Fibroblast of skin of right biceps (primary cell): Measurements from ENCODE around the gene CCDC85A.

Experiments
- DNase-seq: peaks from one replicate; pipeline ENCODE4 v3.0.0-alpha.2; 2013

The CCDC85A gene

DNA sequence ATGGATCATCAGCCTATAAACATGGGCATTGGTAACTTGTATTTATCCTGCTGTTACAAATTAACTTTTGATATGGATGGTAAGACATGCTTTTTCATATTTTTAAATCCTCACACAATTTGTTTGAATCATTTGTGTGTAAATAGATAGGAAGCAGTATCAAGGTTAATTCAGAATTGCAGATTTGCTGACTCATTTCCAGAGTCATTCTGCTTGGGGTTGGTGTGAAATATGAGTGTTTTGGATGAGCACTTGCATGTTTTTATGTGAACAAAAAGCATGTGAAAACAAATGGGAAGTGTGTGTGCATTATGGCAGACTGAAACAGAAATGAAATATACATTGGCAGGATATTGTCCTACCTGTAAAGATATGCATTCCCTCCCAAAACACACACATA, 11.8 kb downstream of the CCDC85A start:
- DNase-seq, result peak; percentile 43

GRCh38 chr2:56197816-56198215, 14.0 kb downstream of the CCDC85A start:
- no peak for DNase-seq

- no peak for DNase-seq
Measured at GRCh38 chr2:56198936-56199335, 15.1 kb downstream of the CCDC85A start.

GRCh38 chr2:56199492-56199891, 15.7 kb downstream of the CCDC85A start:
- peak; percentile 90 for DNase-seq

DNA sequence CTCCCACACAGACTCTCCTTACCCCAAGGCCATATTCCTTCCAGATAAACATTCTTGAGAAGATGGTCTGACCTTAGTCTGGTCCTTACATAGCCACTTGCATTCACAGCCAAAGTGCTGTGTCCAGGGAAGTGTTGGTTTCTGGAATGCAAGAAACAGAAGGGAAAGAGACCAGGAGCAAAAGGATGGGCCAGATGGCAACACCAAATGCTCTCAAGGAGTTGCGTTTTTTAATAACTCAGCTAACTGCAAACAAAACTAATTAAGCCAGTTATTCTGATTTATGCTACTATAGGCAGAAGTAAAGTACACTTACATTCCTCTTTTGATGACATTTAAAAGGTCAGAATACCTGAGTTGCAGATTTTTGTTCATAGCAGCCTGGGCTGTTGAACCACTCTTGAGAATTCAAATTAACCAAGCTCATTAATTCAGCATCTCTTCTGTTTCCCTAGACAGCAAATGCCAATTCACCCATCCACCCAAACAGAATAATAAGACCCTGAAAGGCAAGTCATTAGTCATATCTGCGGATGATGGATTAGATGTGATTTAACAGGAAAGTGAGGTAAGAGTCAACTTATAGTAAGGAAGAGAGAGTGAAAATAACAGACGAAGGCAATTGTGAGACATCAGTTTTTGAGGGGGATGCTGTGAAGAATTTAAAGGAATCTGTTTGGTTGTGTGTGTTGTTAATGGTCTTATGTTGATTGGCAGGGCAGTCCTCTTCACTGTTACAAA, 18.8 kb downstream of the CCDC85A start:
- DNase-seq, result peak; percentile 36

DNA sequence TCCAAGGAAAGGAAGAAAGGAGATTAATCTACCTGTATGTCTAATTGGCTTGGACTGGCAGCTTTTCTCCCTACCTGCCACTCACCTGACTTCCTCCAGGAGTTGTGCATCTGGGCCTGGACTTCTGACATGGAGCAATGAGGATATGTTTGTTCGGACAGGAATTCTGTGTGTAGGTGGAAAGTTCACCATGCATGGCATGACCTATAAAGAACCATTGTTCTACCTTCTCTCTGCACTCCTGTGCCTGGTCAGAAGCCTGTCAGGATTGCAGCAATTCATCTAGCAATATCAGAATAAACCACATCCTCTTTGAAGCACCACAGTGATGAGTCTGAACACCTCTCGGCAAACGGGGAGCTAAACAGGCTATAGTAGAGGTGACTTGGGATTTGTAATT, 20.8 kb downstream of the CCDC85A start:
- DNase-seq, result no peak

DNA sequence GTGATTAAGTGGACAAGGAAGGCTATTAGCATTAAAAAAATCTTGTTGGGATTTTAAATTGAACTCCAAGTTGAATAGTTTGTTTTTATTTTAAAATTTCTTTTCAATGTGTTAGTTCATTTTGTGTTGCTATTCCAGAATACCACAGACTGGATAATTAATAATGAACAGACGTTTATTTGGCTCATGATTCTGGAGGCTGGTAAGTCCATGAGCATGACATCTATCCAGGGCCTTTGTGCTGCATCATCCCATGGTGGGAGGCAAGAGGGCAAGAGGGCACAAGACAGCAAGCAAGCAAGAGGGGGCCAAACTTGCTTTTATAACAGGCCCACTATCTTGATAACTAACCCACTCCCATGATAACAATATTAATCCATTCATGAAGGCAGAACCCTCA, 22.5 kb downstream of the CCDC85A start:
- no peak for DNase-seq

- DNase-seq, result peak; percentile 68
Measured at GRCh38 chr2:56207760-56208159, 24.0 kb downstream of the CCDC85A start.

- DNase-seq, result no peak
Measured at GRCh38 chr2:56208380-56208779, 24.6 kb downstream of the CCDC85A start.

DNA sequence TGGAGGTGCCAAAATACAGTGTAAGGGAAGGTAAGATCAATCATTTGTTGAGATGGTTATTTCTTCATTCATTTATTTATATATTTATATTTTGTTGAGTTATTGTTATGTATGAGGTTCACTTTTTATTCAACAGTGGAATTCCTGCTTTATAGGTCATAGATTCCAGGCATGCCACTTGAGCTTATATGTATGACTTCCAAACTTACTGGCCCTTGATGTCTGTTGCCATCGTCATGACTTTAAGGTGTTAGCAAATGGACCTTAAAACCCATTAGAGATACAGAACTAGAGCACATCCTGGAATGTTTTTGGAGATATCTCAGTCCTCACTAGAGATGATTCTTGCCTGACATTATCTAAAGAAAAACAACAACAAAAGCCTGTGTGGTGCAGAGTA, 25.9 kb downstream of the CCDC85A start:
- DNase-seq, result no peak

- DNase-seq, result no peak
Measured at GRCh38 chr2:56210291-56210690, 26.5 kb downstream of the CCDC85A start.

DNA sequence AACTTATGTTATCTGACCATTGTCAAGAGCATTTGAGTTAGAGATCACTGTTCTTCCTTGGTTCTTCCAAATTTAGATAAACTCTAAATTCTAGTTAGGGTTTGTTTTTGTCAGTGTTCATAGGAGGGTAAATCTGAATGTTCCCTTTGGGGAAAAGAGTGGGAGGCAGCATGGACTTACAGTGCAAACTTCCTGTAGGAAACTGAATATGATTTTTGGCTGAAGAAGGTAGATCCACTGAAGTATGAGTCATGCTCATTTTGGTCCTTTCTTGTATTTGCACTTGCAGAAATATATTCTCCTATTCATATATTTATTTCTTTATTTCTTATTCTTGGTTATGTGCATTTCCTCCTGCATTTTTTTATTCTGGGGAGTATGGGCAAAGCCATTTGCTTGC, 27.3 kb downstream of the CCDC85A start:
- no peak for DNase-seq

DNA sequence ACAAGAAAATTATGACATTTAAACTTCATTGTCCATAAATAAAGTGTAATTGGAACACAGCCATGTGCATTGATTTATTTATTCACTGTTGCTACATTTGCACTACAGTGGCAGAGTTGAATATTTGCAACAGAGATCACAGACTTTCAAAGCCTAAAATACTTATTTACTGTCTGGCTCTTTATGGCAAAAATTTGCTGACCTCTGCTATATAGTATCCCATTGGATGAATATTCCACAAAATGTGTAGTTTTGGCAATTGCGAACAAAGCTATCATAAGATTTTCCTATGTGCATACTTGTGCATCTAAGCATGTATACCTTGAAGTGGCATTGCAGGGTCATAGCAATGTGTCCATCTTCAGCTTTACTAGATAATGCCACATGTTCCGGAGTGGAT, 32.1 kb downstream of the CCDC85A start:
- DNase-seq, result no peak

GRCh38 chr2:56217106-56217505, 33.3 kb downstream of the CCDC85A start:
- DNase-seq, result no peak

GRCh38 chr2:56222481-56222880, 38.7 kb downstream of the CCDC85A start:
- no peak for DNase-seq

DNA sequence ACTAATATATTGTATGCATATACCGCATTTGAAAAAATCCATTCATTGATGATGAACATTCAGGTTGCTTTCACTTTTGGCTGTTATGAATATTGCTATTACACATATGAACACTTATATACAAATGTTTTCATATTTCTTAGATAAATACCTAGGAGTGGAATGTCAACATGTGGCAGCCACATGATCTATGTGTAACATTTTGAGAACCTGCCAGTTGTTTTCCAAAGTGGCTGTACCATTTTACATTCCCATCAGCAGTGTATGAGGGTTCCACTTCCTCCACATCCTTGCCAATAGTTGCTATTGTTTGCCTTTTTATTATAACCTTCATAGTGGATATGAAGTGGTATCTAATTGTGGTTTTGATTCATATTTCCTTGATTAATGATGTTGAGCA, 40.5 kb downstream of the CCDC85A start:
- no peak for DNase-seq

DNA sequence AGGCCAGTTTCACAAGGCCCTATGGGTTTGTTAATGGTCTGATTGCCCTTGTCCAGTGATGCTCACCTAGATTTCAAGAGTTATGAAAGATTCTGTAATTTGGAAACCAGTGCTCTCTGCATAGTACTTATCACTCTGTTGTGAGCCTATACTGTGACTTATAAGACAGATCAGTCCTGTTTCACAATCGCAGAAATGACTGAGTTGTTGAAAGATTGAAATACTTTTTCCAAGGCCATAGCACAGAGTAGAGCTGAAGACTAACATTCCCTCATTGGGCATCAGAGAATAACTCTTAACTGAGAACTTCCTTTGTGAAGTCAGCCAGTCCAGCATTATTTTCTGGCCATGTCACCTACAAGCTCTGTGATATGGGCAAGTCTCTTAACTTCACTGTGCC, 44.0 kb downstream of the CCDC85A start:
- peak; percentile 26 for DNase-seq

DNA sequence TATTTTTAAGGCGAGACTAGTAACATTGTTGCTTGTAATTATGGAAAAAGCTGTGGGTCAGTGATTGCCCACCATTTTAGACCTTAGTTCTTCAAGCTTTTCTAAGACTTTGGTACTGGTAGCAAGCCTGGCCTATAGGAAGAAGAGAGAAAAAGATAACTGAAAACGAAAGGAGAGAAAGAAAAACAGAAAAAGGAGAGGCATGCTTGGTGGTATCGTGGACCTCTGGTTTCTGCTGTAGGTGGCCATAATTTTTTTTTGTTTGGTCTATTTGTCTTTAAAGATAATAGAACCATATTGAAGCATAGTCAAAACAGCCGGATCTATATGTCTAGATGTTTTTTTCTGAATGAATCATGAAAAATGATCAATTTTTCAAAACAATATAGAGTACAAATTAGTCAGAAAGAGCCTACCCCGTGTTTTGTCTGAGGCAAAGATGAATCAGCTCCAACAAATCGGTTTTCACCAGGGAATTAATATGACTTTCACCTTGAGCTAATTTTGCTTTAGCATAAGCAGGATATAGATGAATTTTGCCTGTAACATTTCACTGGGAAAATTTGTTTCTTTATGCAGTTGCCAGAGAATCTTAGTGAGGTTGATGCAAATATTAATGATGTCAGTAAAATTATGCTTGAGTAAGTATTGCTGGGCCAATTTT, 45.7 kb downstream of the CCDC85A start:
- DNase-seq, result no peak

GRCh38 chr2:56230156-56230555, 46.4 kb downstream of the CCDC85A start:
- DNase-seq, result peak; percentile 38

GRCh38 chr2:56231361-56231760, 47.6 kb downstream of the CCDC85A start:
- DNase-seq, result no peak

DNA sequence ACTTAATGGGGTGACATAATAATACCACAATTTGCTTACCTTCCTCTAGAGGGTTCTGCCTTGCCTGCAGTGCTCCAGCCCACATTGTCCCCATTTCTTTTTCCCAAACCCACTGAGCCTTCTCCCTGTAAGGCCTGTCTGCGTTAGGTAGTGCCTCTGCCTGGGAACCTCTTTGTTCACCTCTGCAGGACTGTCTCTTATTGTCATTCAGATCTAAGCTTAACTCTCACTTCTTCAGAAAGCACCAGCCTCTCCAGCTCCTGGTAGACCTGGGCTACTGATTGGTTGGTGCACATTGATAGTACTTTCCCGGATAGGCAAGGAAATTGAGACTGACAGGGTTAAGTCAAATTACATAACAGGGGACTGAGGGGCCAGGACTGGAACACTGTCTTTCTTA, 49.1 kb downstream of the CCDC85A start:
- DNase-seq, result no peak

GRCh38 chr2:56234241-56234640, 50.5 kb downstream of the CCDC85A start:
- no peak for DNase-seq

- no peak for DNase-seq
Measured at GRCh38 chr2:56239030-56239429, 55.2 kb downstream of the CCDC85A start.

DNA sequence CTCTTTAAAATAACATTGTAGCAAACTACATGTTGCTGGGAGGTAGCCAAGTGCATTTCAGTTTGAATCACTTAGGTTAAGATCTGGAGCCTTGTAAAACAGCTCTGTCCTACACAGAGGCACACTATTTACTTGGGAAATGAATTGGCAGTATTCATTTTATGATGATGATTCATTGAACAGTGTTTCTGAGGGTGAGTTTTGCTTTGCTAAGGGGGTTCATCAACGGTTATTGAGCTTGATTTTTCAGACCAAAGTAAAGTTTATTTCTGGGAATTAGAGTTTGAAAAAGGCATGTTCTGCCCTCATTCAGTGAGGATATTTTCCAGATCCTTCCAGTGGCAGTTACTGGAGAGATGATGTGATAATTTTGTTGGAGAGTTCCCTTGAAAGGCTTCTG, 55.6 kb downstream of the CCDC85A start:
- peak; percentile 63 for DNase-seq

- no peak for DNase-seq
Measured at GRCh38 chr2:56240210-56240609, 56.4 kb downstream of the CCDC85A start.
